GM12891 (cell line): ENCODE measurements around the gene LIPJ.

Experiments
- DNase-seq: peaks from one replicate; pipeline ENCODE4 v3.0.0; 2011; ENCODE audit warnings: low spot score; ENCODE audit not compliant: insufficient read length
- FAIRE-seq: peaks from 2 replicates; lab custom pipeline; 2011; peaks lifted over from hg19 to GRCh38; lab: Jason Lieb, UNC
- PAX5 ChIP-seq: IDR thresholded peaks from 2 replicates; pipeline ENCODE4 v1.6.1; 2011; ENCODE audit warnings: low read length, moderate library complexity, mild to moderate bottlenecking; ENCODE audit not compliant: insufficient read depth, severe bottlenecking
- POLR2A ChIP-seq: IDR thresholded peaks from 2 replicates; pipeline ENCODE4 v1.6.1; 2011; ENCODE audit warnings: low read depth, low read length, control low read depth
- POLR2AphosphoS5 ChIP-seq: IDR thresholded peaks from 2 replicates; pipeline ENCODE4 v1.6.1; 2011; ENCODE audit warnings: low read depth, low read length, control low read depth
- POU2F2 ChIP-seq: IDR thresholded peaks from 2 replicates; pipeline ENCODE4 v1.6.1; 2011; ENCODE audit warnings: low read depth, mild to moderate bottlenecking, control low read depth, low read length, moderate library complexity
- SPI1 ChIP-seq: IDR thresholded peaks from 2 replicates; pipeline ENCODE4 v1.6.1; 2011; ENCODE audit warnings: low read depth, low read length, control low read depth
- TAF1 ChIP-seq: IDR thresholded peaks from 2 replicates; pipeline ENCODE4 v1.6.1; 2011; ENCODE audit warnings: low read depth, low read length, control low read depth

Gene LIPJ

GRCh38 chr10:88592381-88592780 is 5.8 kb downstream of the LIPJ start:
- DNase-seq: no peak
- no peak for TF ChIP-seq POLR2A
- no peak for TF ChIP-seq PAX5
- no peak for TF ChIP-seq POU2F2
- no peak for TF ChIP-seq TAF1
- TF ChIP-seq POLR2AphosphoS5: no peak
- TF ChIP-seq SPI1: no peak
- FAIRE-seq: no peak

GRCh38 chr10:88592906-88593305 is 6.3 kb downstream of the LIPJ start:
- DNase-seq (no peak), FAIRE-seq (no peak)
- no peak for TF ChIP-seq PAX5

DNA sequence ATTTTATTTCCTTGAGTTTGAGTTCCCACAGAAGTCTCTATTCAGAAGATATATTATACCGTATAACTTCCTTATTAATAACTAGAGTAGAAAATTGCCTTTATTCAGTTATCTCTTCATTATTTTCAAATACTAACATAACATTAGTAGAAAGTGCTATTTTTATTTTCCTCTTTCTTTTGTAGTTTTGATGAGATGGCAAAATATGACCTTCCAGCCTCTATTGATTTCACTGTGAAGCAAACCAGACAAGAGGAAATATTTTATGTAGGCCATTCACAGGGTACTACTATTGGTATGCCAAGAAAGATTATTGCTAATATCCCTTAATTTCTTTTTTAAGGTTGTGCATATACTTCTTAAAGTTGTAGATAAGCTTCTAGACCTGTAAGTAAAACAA is 7.9 kb downstream of the LIPJ start:
- TF ChIP-seq TAF1 (no peak), POLR2AphosphoS5 (no peak), POLR2A (no peak), PAX5 (no peak), SPI1 (no peak), POU2F2 (no peak)
- FAIRE-seq: no peak

DNA sequence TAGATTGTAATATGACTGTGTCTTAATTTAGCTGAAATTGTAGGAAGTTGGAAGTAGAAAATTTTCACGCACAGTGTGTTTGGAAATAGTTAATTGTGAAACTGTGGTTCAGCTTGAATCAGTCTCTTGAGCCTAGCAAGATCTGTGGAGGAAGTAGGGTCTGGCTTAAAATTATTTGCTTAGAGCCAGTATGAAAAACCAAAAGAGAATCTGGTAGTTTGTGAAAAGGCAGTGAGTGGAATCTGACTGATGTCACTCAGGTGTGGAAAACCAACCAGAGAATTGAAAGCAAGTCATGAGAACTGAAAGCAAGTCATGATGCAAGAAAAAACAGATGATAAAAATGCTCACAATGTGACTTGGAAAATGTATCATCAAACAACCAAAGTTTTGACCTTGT is 11.5 kb downstream of the LIPJ start:
- DNase-seq (no peak), FAIRE-seq (peak; percentile 87)
- TF ChIP-seq POLR2A: no peak
- no peak for TF ChIP-seq POU2F2
- no peak for TF ChIP-seq SPI1
- TF ChIP-seq POLR2AphosphoS5: no peak
- TF ChIP-seq PAX5: no peak
- TF ChIP-seq TAF1: no peak

More for the DNA sequence above, 7.9 kb downstream of the LIPJ start:
- DNase-seq: no peak

DNA sequence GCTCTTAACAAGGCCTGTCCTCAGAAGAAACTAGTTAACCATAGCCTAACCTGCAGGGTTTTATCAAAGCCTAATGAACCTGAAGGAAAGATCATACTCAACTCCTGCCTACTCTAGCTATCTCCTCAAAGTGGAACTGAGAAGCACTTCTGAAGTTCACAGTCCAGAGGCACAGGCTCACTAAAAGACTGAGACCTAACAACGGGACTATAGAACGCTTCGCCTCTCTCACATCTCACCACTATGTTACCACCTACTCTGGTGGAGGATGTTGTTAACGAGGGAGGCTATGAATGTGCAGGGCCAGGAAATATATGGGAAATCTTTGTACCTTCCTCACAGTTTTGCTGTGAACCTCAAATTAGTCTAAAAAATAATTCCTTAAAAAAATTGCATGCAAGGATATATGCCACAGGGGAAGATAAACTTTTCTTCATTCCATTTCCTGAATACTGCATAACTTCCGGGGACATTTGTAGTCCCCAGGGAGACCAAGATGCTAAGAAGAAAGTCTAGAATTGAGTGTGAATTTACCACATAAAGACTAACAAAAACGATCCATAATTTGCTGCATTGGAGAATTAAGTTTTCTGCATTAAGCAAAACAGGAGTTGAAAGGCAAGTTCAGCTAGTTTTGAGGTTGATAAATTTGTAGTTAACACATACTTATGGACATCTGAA is 21.6 kb downstream of the LIPJ start:
- TF ChIP-seq POLR2A: no peak
- TF ChIP-seq PAX5: no peak
- TF ChIP-seq TAF1: no peak
- no peak for TF ChIP-seq SPI1
- no peak for TF ChIP-seq POLR2AphosphoS5
- FAIRE-seq (peak; percentile 13), DNase-seq (no peak)

DNA sequence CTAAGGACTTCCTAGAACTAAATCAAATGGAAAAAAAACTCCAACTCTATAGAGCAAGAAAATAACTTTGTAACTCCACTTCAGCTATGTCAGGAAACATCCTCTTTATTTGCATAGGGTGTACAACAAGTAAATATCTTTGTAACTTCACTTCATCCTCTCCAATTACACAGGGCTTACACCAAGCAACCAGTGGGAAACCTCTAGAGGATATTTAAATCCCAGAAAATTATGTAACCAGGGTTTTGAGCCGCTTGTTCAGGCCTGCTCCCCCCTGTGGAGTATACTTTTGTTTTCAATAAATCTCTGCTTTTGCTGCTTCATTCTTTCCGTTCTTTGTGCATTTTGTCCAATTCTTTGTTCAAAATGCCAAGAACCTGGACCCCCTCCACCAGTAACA is 22.2 kb downstream of the LIPJ start:
- TF ChIP-seq SPI1 (no peak), POLR2AphosphoS5 (no peak), TAF1 (no peak), POU2F2 (no peak), POLR2A (no peak), PAX5 (no peak)
- DNase-seq: no peak
- FAIRE-seq: no peak

DNA sequence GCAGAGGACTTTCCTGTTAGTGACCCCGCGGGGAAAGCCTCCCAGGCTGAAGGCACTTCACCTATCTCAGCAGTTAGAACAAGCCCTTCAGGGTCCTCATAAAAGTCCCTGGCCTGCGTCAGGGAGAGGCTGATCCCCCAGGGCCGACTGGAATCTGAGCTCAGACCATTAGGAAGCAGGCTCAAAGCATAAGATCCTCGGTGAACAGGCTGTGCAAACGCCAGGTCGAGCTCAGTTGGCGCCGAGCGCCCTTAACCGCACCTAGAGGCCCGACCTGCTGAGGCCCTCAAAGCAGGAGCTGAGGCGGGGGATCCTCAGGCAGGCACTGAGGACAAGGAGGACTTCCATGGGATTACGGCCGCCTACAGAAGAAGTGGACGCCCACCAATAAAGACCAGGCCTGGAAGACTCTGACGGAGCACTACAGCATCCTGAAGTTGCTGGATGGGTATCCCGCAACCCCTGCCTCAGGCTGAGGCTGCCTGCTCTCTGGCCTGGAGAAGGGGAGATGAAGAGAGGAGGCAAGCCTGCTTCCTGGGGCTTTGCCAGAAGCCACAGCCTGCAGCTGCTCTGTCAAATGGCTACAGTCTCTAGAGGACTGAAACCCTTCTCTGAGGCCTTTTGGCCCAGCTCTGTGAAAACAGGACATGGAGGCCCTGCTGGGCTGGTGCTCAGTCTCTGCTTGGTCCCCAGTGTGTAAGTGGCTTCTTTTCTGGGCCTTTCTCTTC is 29.9 kb downstream of the LIPJ start:
- no peak for FAIRE-seq
- no peak for DNase-seq
- TF ChIP-seq SPI1 (no peak), TAF1 (no peak), PAX5 (no peak), POU2F2 (no peak), POLR2AphosphoS5 (no peak)

- FAIRE-seq: no peak
- no peak for DNase-seq
- TF ChIP-seq TAF1 (no peak), POLR2A (no peak)
Measured at GRCh38 chr10:88617772-88618300, 31.3 kb downstream of the LIPJ start.

DNA sequence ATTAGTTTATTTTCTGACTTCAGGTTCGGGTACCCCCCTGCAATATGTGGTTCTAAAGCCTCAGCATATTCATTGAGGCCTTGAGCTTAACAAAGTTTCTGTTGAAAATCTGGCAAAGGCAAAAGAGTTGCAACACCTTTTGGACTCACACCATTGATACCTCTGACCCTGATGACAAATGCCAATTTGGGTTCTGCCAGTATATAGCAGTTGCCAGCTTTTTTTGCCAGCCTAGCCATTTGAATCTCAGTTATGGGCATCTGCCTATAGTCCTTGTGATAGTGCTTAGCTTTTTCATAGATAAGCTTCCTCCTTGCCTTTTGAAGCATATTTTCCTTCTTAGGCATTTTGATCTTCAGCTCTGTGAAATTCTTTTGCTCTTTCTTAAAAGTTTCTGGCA is 31.9 kb downstream of the LIPJ start:
- DNase-seq: no peak
- FAIRE-seq: no peak
- TF ChIP-seq TAF1: no peak
- no peak for TF ChIP-seq PAX5
- TF ChIP-seq POLR2A: no peak
- TF ChIP-seq POU2F2: no peak
- TF ChIP-seq POLR2AphosphoS5: no peak
- no peak for TF ChIP-seq SPI1

DNA sequence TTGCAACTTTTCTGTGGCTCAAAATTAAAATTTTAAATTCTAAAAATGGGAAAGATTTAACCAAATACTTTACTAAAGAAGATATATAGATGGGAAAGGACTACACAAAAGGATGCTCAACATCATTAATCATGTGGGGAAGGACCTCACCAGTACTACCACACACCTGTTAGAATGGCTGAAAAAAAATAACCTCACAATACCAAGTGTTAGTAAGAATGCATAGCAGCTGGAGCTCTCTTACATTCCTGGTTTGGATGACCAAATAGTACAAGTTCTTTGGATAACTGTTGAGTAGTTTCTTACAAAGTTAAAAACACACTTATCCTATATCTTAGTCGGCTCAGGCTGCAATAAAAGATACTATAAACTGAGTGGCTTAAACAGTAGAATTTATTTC is 33.9 kb downstream of the LIPJ start:
- DNase-seq (no peak), FAIRE-seq (no peak)
- no peak for TF ChIP-seq POLR2A
- no peak for TF ChIP-seq POU2F2
- no peak for TF ChIP-seq TAF1
- no peak for TF ChIP-seq SPI1
- no peak for TF ChIP-seq PAX5
- no peak for TF ChIP-seq POLR2AphosphoS5

DNA sequence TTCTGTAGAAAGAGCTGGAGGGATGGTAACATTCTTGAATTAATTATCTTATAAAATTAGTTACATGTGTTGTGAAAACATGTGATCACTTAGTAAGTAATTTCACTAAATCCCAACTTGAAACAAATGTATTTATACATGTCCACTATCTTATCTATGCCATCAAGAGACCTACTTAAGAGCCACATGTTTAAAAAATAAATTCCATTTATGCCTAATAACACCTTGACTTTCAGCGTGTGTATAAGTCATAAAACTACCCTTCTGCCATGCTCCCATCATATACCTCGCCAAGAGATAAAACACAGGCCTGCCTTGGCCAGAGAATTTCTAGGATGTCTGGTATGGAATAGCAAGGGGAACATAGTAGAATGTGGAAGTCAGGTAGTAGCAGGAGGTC is 37.3 kb downstream of the LIPJ start:
- FAIRE-seq (peak; percentile 5), DNase-seq (no peak)
- no peak for TF ChIP-seq TAF1
- no peak for TF ChIP-seq POLR2AphosphoS5
- TF ChIP-seq POLR2A: no peak
